Adrenal gland (tissue), 12 donors: ENCODE measurements around the gene GSPT1. TPM values are rescaled to one million over a fixed set of nuclear protein-coding genes. Genes with fewer than 3 reads are reported as not detected.

Experiments
- DNase-seq, 7 donors: peaks; one replicate each; pipeline ENCODE4 v3.0.0-alpha.2; 2019 to 2020
- H3K27ac ChIP-seq, 5 donors: fragments of 200-600 bp; sonication (generic) in 4 of 5; 1 replicate in 3 of 5; 2 replicates in 2 of 5; pipeline versions ENCODE4 v1.5.1 to v1.8.0; 2016 to 2020; ENCODE audit warnings: mild to moderate bottlenecking in 1 of 5
- H3K27me3 ChIP-seq: fragments of 200-600 bp; 2 replicates; pipeline ENCODE4 v1.8.0; 2021
- H3K36me3 ChIP-seq, 2 donors: fragments of 200-600 bp; replicated peaks in 1 of 2; 1 replicate in 1 of 2; 2 replicates in 1 of 2; pipeline versions ENCODE4 v1.5.1 to v1.8.0; 2018 to 2022
- H3K4me1 ChIP-seq, 2 donors: fragments of 200-600 bp; replicated peaks in 1 of 2; 1 replicate in 1 of 2; 2 replicates in 1 of 2; pipeline versions ENCODE4 v1.5.1 to v1.8.0; 2018 to 2021
- H3K4me3 ChIP-seq, 4 donors: fragments of 200-600 bp; sonication (generic) in 3 of 4; one replicate each; pipeline ENCODE4 v1.5.1; 2016 to 2018
- H3K9me3 ChIP-seq, 3 donors: fragments of 200-600 bp; sonication (generic) in 1 of 3; replicated peaks in 1 of 3; 1 replicate in 2 of 3; 2 replicates in 1 of 3; pipeline versions ENCODE4 v1.5.1 to v1.8.0; 2016 to 2021
- POLR2A ChIP-seq, 2 donors: fragments of 450-650 bp; IDR thresholded peaks; one replicate each; pipeline ENCODE4 v1.6.1; 2017; ENCODE audit warnings: antibody characterized with exemption in 2 of 2, mild to moderate bottlenecking in 2 of 2, moderate library complexity in 1 of 2
- WGBS, 4 donors: extraction: QIAGEN DNeasy Blood & Tissue Kit in 2 of 4; methylation state at CpG; one replicate each; pipeline versions ENCODE4 v1.1.5 to v1.1.7; 2013 to 2017; 5-methylcytosine and 5-hydroxymethylcytosine counted together
- intact Hi-C, 2 donors: fragments of 100-400 bp; cut with DNase I; formaldehyde crosslinking; loops; one replicate each; pipeline versions ENCODE4 v1.14.1 to v1.15.0; 2022 to 2023
- polyA plus RNA-seq, 3 donors: library from polyadenylated mRNA; stranded (reverse); fragments of 200-250 nt in 2 of 3; fragments of 350-450 nt in 1 of 3; fragmentation: Illumina TruSeq in 1 of 3; extraction: RNeasy Lipid Tissue Mini Kit (QIAGEN cat#74804) in 1 of 3; gene quantifications; one replicate each; pipeline ENCODE4 v1.2.3, GENCODE V29; 2013 to 2014
- total RNA-seq, 9 donors: library from RNA; depleted of rRNA in 4 of 9; stranded (reverse); fragments of >200 nt in 4 of 9; fragments of 120-200 nt in 1 of 9; fragmentation: NEBNext Ultra II Directional in 1 of 9; extraction: Animal tissue kit (Norgen Biotek cat#: 25700) in 1 of 9; gene quantifications; one replicate each; pipeline versions ENCODE4 v1.1.0 to v1.2.4, GENCODE V29; 2013 to 2023
- TF ChIP-seq, protein P1 (sequence below), 6 experiments: fragments of 450-650 bp in 4 of 6; fragments of 200-600 bp in 2 of 6; sonication (generic) in 1 of 6; IDR thresholded peaks; 1 replicate in 5 of 6; 2 replicates in 1 of 6; pipeline versions ENCODE4 v1.5.1 to v1.8.0; 2016 to 2021; ENCODE audit warnings: antibody characterized with exemption in 6 of 6, mild to moderate bottlenecking in 2 of 6, moderate library complexity in 1 of 6
- donor health status: healthy with polysubstance abuse.
- donor health status: Bipolar disorder and iron deficiency.
- donor health status: DM: yes; HTN: yes; CAD: no.
- donor health status: DM: no; HTN: no; CAD: no.
- donor health status: DM: no; HTN: no; CAD: no.
- donor health status: DM: yes; HTN: yes; CAD: no.

GSPT1 gene
- total and polyA plus RNA-seq, 12 donors = 21.1 to 246 (median 98.3) TPM

DNA sequence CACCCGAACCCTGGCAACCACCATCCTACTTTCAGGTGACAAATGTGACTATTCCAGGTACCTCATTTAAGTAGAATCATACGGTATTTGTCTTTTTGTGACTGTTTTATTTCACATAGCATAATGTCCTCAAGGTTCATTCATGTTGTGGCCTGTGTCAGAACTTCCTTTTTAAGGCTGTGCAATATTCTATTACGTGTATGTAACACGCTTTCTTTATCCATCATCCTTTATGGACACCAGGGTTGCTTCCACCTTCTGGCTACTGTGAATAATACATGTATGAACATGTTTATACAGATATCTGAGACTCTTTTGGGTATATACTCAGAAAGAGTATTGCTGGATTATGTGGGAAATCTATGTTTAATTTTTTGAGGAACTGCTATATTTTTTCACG lies 35.7 kb downstream of the GSPT1 start:
- 89 to 91% (median 89%) methylated on average over 5 of the region's 5 CpGs for WGBS, 4 donors
- TF ChIP-seq POLR2A (IDR thresholded peaks at IDR 0.05) = no peak
- TF ChIP-seq, protein P1, sequence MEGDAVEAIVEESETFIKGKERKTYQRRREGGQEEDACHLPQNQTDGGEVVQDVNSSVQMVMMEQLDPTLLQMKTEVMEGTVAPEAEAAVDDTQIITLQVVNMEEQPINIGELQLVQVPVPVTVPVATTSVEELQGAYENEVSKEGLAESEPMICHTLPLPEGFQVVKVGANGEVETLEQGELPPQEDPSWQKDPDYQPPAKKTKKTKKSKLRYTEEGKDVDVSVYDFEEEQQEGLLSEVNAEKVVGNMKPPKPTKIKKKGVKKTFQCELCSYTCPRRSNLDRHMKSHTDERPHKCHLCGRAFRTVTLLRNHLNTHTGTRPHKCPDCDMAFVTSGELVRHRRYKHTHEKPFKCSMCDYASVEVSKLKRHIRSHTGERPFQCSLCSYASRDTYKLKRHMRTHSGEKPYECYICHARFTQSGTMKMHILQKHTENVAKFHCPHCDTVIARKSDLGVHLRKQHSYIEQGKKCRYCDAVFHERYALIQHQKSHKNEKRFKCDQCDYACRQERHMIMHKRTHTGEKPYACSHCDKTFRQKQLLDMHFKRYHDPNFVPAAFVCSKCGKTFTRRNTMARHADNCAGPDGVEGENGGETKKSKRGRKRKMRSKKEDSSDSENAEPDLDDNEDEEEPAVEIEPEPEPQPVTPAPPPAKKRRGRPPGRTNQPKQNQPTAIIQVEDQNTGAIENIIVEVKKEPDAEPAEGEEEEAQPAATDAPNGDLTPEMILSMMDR (IDR thresholded peaks at IDR 0.05) = no peak
- intact Hi-C loops = no loop called here
- H3K36me3 ChIP-seq = peaks cover 0 to 91% of the 10 kb centered on the region in 2 donors
- H3K9me3 ChIP-seq = no peaks in the 10 kb centered on the region
- H3K27me3 ChIP-seq = no peaks in the 10 kb centered on the region
- H3K4me1 ChIP-seq = no peaks in the 10 kb centered on the region
- H3K27ac ChIP-seq = no peak overlapping the region
- no peak for DNase-seq
- H3K4me3 ChIP-seq = no peak overlapping the region

DNA sequence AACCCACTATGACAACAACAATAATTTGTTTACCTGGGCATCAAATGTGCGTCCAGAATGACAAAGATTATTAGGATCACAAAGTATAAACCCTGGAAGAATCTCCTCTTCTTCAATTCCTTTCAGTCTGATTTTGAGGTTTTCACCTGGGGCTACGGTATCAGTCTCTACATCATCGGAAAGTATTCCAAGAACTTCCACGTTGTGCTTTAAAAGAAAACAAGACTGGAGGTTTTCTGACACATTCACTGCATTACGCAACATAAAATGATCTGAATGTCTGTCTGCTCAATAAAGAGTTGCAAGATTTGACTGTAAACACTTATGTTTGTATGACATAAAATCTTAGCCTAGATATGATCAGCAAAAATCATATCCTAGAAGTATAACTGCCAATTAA lies 38.4 kb downstream of the GSPT1 start:
- Histone ChIP-seq H3K4me1 (no peaks in the 10 kb centered on the region), H3K4me3 (no peak overlapping the region), H3K27me3 (no peaks in the 10 kb centered on the region), H3K9me3 (no peaks in the 10 kb centered on the region), H3K27ac (no peak overlapping the region), H3K36me3 (peaks cover 0 to 84% of the 10 kb centered on the region in 2 donors)
- DNase-seq = no peak
- TF ChIP-seq POLR2A (IDR thresholded peaks at IDR 0.05) = no peak
- TF ChIP-seq, protein P1 (IDR thresholded peaks at IDR 0.05) = no peak
- 74 to 85% (median 79%) methylated on average over 5 of the region's 5 CpGs for WGBS, 4 donors
- intact Hi-C loops = no loop called here

DNA sequence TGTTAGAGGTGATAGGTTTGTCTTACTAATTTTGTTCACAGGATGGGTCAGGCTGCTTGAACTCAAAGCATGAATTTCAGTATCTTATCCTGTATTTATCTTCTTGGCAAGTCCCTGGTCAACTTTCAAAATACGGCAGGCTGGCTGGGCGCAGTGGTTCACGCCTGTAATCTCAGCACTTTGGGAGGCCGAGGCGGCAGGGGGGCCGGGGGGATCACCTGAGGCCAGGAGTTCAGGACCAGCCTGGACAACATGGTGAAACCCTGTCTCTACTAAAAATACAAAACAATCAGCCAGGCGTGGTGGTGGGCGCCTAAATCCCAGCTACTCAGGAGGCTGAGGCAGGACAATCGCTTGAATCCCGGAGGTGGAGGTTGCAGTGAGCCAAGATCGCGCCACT lies 39.5 kb downstream of the GSPT1 start:
- 82 to 89% (median 87%) methylated on average over 12 of the region's 12 CpGs for WGBS, 4 donors

DNA sequence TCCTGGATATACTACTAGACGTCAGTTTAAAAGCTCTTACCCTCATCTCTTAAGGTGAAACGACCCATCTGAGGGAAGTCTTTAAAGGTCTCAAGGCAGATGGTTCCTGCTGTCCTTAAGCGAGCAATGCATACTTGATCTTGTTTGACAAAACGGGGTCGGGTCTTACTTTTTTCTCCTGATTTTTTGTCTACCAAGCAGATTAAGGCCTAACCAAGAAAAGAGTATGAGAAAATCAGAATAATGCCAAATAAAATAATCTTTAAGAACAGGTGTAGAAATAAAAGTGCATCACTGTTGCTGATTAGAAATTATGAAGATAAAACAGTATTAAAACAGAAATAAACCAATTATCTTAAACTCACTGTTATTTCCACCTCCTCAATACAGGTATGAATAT lies 40.0 kb downstream of the GSPT1 start:
- Histone ChIP-seq H3K4me1 (peaks cover 0 to 9% of the 10 kb centered on the region in 2 donors), H3K4me3 (no peak overlapping the region), H3K27me3 (no peaks in the 10 kb centered on the region), H3K27ac (no peak overlapping the region), H3K9me3 (no peaks in the 10 kb centered on the region), H3K36me3 (peaks cover 0 to 72% of the 10 kb centered on the region in 2 donors)
- no peak for DNase-seq
- intact Hi-C loops = no loop called here
- TF ChIP-seq, protein P1 (IDR thresholded peaks at IDR 0.05) = no peak
- TF ChIP-seq POLR2A (IDR thresholded peaks at IDR 0.05) = no peak
- WGBS, 4 donors = 84 to 94% (median 89%) methylated on average over 5 of the region's 5 CpGs

More for the DNA sequence above, 39.5 kb downstream of the GSPT1 start:
- Histone ChIP-seq H3K4me3 (no peak overlapping the region), H3K9me3 (no peaks in the 10 kb centered on the region), H3K4me1 (peaks cover 0 to 5% of the 10 kb centered on the region in 2 donors), H3K27ac (peak overlapping the region in 1 of 5 donors; percentile 17), H3K36me3 (peaks cover 0 to 76% of the 10 kb centered on the region in 2 donors), H3K27me3 (no peaks in the 10 kb centered on the region)
- no peak for TF ChIP-seq POLR2A (IDR thresholded peaks at IDR 0.05)
- TF ChIP-seq, protein P1 (IDR thresholded peaks at IDR 0.05) = no peak
- intact Hi-C loops = no loop called here
- DNase-seq = no peak
